ENCODE measurements around the gene LOXHD1. TPM values are rescaled to one million over a fixed set of nuclear protein-coding genes. Genes with fewer than 3 reads are reported as not detected.

LOXHD1 gene
- total RNA-seq, 2 experiments from 2014 or later: not detected

- Mint-ChIP-seq H3K27ac (no peak overlapping the region), H3K4me1 (no peaks in the 10 kb centered on the region), H3K36me3 (ENCODE audit: low read depth) (no peaks in the 10 kb centered on the region), H3K4me3 (no peak overlapping the region), H3K9me3 (peaks cover 2% of the 10 kb centered on the region), H3K27me3 (peaks cover 15% of the 10 kb centered on the region)
- ChIA-PET CTCF (interaction anchor here (1.3 to 4.0 kb wide), 2 partner anchors 175 to 203 kb away, joined by 6 to 24 read pairs; no protein-coding TSS in a partner anchor), POLR2A (no interaction called here)
- DNase-seq: no peak
These were observed 174.2 kb downstream of the LOXHD1 start for GRCh38 chr18:46482831-46483230.

DNA sequence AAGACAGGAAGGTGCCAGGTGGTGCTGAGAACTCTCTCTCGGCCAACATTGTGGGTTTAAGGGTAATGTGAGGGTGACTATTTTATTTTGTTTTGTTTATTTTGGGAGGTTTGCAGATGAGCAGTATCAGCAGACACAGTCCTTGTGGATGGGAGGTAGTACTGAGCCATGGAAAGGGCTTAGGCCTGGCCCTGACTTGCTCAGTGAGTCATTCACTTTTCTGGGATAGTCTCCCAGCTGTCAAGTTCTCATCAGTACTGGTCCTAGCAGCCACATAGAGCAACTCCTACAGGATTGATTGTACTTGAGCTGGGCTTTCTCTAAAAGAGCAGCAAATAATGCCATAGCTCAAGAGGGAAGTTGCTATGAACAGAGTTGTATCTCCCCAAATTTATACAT, 175.2 kb downstream of the LOXHD1 start:
- ChIA-PET CTCF (interaction anchor here (0.6 to 4.0 kb wide), 5 partner anchors 176 to 308 kb away, joined by 3 to 24 read pairs (median 4); a partner anchor contains a TSS), POLR2A (no interaction called here)
- H3K4me1 Mint-ChIP-seq: no peaks in the 10 kb centered on the region
- no peak overlapping the region for H3K4me3 Mint-ChIP-seq
- no peaks in the 10 kb centered on the region for H3K36me3 Mint-ChIP-seq (ENCODE audit: low read depth)
- peaks cover 15% of the 10 kb centered on the region for H3K27me3 Mint-ChIP-seq
- DNase-seq: no peak
- H3K27ac Mint-ChIP-seq: no peak overlapping the region
- H3K9me3 Mint-ChIP-seq: peaks cover 2% of the 10 kb centered on the region

DNA sequence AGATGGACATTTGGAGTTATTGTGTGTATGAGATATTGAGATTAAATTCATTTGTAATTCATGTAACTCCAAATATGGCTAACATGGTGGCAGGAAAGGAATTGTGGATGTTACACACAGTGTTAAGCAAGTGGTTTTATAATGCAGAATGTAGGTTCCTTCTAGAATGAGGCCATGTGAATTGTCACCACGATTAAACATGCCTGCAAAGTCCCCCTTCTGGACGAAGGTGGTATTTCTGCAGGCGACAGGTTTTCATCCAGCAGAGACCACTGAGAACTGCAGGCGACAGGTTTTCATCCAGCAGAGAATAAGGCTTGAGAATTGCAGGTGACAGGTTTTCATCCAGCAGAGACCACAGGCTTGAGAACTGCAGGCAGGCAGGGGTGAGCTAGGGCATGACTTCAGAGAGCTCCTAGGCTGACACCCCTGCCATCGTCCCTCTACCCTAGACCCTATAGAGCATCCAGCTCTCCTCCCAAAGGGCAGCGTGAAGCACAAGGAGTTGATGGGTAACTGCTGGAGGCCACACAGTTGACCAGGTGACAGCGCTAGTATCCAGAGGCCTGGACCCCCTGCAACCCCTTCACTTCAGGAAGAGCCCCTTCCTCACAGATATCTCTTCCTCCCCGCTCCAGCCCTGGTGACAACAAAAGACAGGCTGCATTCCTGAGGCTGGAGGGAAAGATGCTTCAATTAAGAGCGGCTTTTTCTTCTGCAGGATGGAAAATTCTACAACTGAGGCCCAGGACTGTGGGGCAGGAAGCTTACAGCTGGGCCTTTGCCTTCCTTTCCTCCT, 175.8 kb downstream of the LOXHD1 start:
- Mint-ChIP-seq H3K4me1 (no peaks in the 10 kb centered on the region), H3K9me3 (peaks cover 2% of the 10 kb centered on the region), H3K27me3 (peaks cover 15% of the 10 kb centered on the region), H3K27ac (no peak overlapping the region), H3K4me3 (no peak overlapping the region), H3K36me3 (ENCODE audit: low read depth) (no peaks in the 10 kb centered on the region)
- POLR2A ChIA-PET: no interaction called here
- CTCF ChIA-PET: interaction anchor here (1.0 to 4.0 kb wide), 4 partner anchors 177 to 308 kb away, joined by 3 to 24 read pairs (median 5); a partner anchor contains a TSS
- peak; percentile 64 for DNase-seq

DNA sequence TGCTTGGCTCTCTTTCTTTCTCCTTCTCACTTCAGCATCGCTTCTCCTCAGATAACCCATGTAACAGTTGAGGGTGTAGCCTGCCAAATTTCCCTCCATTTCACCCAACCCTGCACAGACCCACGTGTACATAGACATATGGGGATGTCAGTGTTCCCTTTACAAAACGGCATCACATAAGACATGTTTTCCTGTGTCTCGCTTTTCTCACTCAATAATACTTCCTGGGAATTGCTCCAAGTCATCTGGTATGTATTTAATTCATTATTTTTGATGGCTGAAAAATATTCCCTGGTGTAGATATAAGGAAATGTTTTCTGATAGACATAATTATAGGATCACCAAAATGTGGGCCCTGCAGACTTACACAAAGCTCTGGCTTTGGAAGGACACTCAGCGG, 176.8 kb downstream of the LOXHD1 start:
- Mint-ChIP-seq H3K27ac (no peak overlapping the region), H3K4me1 (peaks cover 4% of the 10 kb centered on the region), H3K9me3 (peaks cover 2% of the 10 kb centered on the region), H3K27me3 (peaks cover 15% of the 10 kb centered on the region), H3K4me3 (no peak overlapping the region), H3K36me3 (ENCODE audit: low read depth) (no peaks in the 10 kb centered on the region)
- no peak for DNase-seq
- ChIA-PET CTCF (interaction anchor here (4.0 kb wide), 1 partner anchor 200 kb away, joined by 24 read pairs; no protein-coding TSS in a partner anchor), POLR2A (no interaction called here)

DNA sequence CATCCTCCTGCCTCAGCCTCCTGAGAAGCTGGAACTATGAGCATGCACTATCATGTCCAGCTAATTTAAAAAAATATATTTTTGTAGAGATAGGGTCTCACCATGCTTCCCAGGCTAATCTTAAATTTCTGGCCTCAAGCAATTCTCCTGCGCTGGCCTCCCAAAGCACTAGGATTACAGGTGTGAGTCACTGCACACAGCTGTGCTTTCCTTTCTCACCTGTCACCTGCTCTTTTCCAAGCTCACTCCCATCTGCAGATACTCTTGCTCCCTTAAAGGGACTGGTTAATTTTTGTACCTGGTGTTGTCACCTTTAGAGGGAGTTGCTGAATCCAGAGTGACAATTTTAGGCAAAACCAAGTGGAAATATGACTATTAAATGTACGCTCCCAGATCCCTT, 178.2 kb downstream of the LOXHD1 start:
- Mint-ChIP-seq H3K9me3 (peaks cover 2% of the 10 kb centered on the region), H3K4me3 (no peak overlapping the region), H3K4me1 (peaks cover 12% of the 10 kb centered on the region), H3K27ac (no peak overlapping the region), H3K27me3 (peaks cover 13% of the 10 kb centered on the region), H3K36me3 (ENCODE audit: low read depth) (no peaks in the 10 kb centered on the region)
- DNase-seq: no peak
- POLR2A ChIA-PET: no interaction called here
- CTCF ChIA-PET: interaction anchor here (1.6 to 2.2 kb wide), 2 partner anchors 197 to 329 kb away, joined by 4 to 9 read pairs; no protein-coding TSS in a partner anchor

DNA sequence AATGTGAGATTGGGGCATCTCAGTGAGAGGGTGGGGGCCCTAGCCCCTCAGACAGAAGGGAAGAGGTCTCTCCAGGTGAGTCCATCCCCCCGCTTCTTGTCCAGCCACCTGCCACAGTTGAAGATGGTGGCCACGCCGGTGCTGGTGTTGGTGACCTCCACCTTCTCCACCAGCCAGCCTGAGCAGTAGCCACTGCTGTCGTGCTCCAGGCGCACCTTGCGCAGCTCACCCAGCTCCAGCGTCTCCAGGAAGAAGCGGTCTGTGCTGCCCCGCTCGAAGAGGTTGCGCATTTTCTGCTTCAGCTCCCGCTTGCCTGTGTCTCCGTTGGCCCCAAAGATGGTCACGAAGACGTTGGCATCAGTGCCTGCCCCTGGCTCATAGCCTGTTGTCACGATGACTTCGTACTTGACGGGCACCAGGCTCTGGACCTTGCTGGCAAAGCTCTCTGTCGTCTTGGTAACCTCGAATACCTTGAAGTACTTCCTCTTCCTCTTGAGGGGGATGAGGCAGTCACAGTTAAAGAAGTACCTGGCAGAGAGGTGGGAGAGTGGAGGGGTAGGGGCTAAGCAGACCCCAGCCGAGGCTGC, 179.5 kb downstream of the LOXHD1 start:
- ChIA-PET POLR2A (no interaction called here), CTCF (interaction anchor here (2.2 kb wide), 1 partner anchor 195 kb away, joined by 9 read pairs; no protein-coding TSS in a partner anchor)
- H3K4me1 Mint-ChIP-seq: peaks cover 12% of the 10 kb centered on the region
- H3K4me3 Mint-ChIP-seq: no peak overlapping the region
- H3K9me3 Mint-ChIP-seq: peaks cover 2% of the 10 kb centered on the region
- H3K27me3 Mint-ChIP-seq: peaks cover 13% of the 10 kb centered on the region
- no peak overlapping the region for H3K27ac Mint-ChIP-seq
- no peak for DNase-seq
- no peaks in the 10 kb centered on the region for H3K36me3 Mint-ChIP-seq (ENCODE audit: low read depth)

DNA sequence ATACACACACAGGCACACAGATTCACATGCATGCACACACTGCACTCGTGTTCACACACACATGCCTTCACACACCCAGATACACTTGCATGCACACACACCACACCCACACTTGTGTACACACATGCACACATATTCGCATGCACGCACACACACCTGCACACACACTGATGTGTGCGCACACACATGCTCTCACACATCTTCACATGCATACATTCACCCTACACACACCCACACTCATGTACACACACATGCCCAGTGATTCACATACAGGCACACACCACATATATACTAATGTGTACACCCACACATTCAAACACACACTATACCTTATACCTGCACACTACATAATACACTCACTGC, 181.6 kb downstream of the LOXHD1 start:
- H3K36me3 Mint-ChIP-seq (ENCODE audit: low read depth): no peaks in the 10 kb centered on the region
- H3K27ac Mint-ChIP-seq: no peak overlapping the region
- no peak overlapping the region for H3K4me3 Mint-ChIP-seq
- H3K4me1 Mint-ChIP-seq: peaks cover 12% of the 10 kb centered on the region
- no peaks in the 10 kb centered on the region for H3K9me3 Mint-ChIP-seq
- ChIA-PET POLR2A (no interaction called here), CTCF (no interaction called here)
- peaks cover 11% of the 10 kb centered on the region for H3K27me3 Mint-ChIP-seq
- DNase-seq: no peak

DNA sequence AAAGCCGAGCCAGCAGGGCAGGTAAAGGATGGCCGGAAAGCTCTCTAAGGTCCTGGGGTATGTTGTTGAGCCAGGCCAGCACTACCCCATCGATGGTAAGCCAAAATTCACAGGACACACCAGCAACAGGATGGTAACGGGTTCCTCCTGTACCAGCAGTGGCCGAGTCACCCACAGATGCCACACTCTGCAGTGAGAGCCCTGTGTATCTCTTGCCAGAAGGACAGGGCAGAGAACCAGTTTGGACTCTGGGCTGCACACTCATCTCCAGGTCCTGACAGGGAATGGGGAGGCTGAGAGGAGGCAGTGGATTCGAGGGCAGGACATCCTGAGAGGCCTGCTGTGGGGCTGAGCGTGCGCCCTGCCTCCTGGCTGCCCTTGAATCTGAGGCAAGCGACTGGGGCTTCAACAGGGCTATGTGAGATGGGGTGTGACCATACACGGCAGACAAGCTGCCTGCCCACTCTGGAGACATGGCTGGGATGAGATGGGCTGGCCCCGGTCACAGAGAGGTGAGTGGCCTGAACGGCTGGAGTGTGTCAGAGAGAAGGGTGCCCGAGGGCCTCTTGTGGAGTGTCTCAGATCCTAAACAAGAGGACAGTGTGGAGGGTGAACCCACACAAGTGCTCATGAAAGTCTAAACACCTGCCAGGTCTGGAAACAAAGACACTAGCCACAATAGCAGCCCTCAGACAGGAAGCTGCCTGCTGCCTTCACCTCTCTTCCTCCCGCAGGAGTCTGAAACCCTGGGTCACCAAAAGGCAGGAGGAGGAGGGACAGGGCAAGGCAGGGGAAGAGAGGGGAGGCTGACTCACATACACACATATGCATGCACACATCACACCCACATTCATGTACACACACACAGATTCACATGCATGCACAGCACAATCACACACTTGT, 182.3 kb downstream of the LOXHD1 start:
- H3K9me3 Mint-ChIP-seq: no peaks in the 10 kb centered on the region
- peaks cover 8% of the 10 kb centered on the region for H3K27me3 Mint-ChIP-seq
- H3K27ac Mint-ChIP-seq: no peak overlapping the region
- peaks cover 12% of the 10 kb centered on the region for H3K4me1 Mint-ChIP-seq
- DNase-seq: no peak
- ChIA-PET CTCF (no interaction called here), POLR2A (no interaction called here)
- no peak overlapping the region for H3K4me3 Mint-ChIP-seq
- H3K36me3 Mint-ChIP-seq (ENCODE audit: low read depth): no peaks in the 10 kb centered on the region

DNA sequence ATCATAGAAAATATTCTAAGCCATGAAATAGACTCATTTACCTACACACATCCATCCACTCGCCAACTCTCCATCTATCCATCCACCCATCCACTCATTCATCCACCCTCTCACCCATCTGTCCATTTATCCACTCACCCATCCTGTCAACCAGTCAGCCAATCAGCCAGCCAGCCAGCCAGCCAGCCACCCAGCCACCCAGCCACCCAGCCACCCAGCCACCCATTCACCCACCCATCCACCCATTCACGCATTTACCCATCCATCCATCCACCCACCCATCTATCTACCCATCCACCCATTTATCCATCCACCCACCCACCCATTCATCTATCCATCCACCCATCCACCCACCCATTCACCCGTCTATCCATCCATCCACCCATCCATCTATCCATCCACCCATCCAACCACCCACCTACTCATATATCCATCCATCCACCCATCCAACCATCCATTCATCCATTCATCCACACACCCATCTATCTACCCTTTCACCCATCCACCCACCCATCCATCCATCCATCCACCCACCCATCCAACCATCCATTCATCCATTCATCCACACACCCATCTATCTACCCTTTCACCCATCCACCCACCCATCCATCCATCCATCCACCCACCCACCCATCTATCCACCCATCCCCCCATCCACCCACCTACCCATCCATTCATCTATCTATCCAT, 185.1 kb downstream of the LOXHD1 start:
- Mint-ChIP-seq H3K27me3 (peaks cover 2% of the 10 kb centered on the region), H3K4me1 (peaks cover 12% of the 10 kb centered on the region), H3K27ac (no peak overlapping the region), H3K36me3 (ENCODE audit: low read depth) (no peaks in the 10 kb centered on the region), H3K9me3 (no peaks in the 10 kb centered on the region), H3K4me3 (no peak overlapping the region)
- ChIA-PET POLR2A (no interaction called here), CTCF (no interaction called here)
- no peak for DNase-seq

GRCh38 chr18:46470714-46471113, 186.3 kb downstream of the LOXHD1 start:
- CTCF ChIA-PET: no interaction called here

DNA sequence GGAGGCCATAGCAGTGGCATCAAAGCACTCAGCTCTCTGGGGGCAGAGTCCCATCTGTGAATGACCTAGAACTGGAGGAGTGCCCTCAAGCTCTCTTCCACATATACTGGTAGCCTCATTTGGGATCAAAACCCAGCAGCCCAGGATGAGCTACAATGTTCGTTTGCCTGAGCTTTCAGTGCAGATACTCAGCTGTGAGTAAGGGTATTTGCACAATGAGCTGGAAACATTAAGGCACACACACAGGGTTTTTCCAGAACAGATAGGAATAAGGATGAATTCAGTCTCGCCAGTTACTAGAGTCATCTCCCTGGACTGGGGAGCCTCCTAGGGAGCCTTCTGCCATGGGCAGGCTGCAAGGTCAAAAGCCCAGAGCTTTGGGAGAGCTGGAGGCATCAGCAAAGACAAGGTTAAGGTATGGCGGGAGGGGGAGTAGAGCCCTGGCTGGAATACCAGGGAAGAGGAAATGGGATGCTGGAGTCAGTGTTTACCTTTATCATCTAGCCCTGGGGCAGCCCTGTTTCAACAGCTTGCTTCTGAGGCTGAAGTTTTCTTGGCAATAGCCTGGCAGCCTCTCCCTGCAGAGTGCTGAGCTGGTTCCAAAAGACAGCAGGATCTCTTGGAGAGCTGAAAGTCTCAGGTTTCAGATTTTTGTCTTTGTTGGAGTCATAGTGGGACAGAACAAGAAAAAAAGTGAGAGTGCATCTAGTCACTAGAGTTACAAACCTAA, 187.7 kb downstream of the LOXHD1 start:
- ChIA-PET CTCF (no interaction called here), POLR2A (no interaction called here)
- no peaks in the 10 kb centered on the region for H3K36me3 Mint-ChIP-seq (ENCODE audit: low read depth)

More at GRCh38 chr18:46470714-46471113, 186.3 kb downstream of the LOXHD1 start:
- Mint-ChIP-seq H3K36me3 (ENCODE audit: low read depth) (no peaks in the 10 kb centered on the region), H3K27me3 (peaks cover 5% of the 10 kb centered on the region), H3K9me3 (no peaks in the 10 kb centered on the region), H3K27ac (no peak overlapping the region), H3K4me3 (no peak overlapping the region), H3K4me1 (peaks cover 12% of the 10 kb centered on the region)
- POLR2A ChIA-PET: no interaction called here
- no peak for DNase-seq

DNA sequence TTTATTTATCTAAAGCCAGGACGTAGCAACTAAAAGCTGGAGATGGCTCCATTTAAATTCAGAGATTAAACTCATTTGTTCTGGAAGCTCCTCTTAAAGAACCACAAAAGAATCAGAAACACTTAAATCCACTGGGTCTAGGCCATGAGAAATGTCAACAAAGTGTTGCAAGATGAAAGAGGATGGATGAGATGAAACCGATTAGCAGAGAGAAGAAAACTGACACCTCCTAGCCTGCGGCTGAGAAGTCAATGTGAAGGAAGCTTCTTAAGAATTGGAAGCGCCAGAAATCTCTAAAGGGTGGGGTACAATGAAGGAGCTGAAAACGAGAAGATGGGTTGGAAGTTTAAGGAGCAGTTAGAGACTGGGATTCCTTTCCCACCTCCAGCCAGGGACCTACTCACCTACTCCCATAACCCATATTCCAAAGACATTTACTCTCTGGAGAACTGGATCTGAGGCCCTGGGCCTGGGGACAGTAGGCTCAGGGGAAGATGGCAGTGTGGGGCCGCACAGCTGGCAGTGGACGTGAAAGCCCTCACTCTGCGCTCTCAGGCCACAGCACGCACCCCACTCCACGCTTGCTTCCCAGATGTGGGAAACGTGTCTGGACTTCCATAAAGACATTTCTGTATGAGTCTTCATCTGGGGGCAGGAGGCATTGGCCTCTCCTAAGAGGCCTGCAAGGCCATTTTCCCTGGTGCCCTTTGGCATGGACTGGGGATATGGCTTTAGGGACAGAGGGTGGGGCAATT, 188.4 kb downstream of the LOXHD1 start:
- ChIA-PET CTCF (no interaction called here), POLR2A (no interaction called here)
- DNase-seq: no peak
- H3K9me3 Mint-ChIP-seq: no peaks in the 10 kb centered on the region
- H3K27ac Mint-ChIP-seq: no peak overlapping the region
- H3K36me3 Mint-ChIP-seq (ENCODE audit: low read depth): no peaks in the 10 kb centered on the region
- no peaks in the 10 kb centered on the region for H3K4me1 Mint-ChIP-seq
- H3K4me3 Mint-ChIP-seq: no peak overlapping the region
- peaks cover 13% of the 10 kb centered on the region for H3K27me3 Mint-ChIP-seq

More for the DNA sequence above, 187.7 kb downstream of the LOXHD1 start:
- Mint-ChIP-seq H3K4me1 (no peaks in the 10 kb centered on the region), H3K9me3 (no peaks in the 10 kb centered on the region), H3K27me3 (peaks cover 9% of the 10 kb centered on the region), H3K4me3 (no peak overlapping the region), H3K27ac (no peak overlapping the region)
- DNase-seq: no peak
